HPDE6-E6E7 (cell line): ENCODE measurements around the gene LMO7.

Experiments used
- DNase-seq: peaks from one replicate; pipeline ENCODE4 v3.0.0; 2011; ENCODE audit warnings: missing footprints; ENCODE audit errors: extremely low spot score

Gene LMO7

GRCh38 chr13:75800545-75800944, 164.4 kb downstream of the LMO7 start:
- no peak for DNase-seq

GRCh38 chr13:75801388-75801945, 165.3 kb downstream of the LMO7 start:
- DNase-seq, result no peak

- DNase-seq, result no peak
Observed at GRCh38 chr13:75802161-75802560, 166.0 kb downstream of the LMO7 start.

- no peak for DNase-seq
Observed at GRCh38 chr13:75803164-75803611, 167.1 kb downstream of the LMO7 start.

GRCh38 chr13:75804054-75804453, 167.9 kb downstream of the LMO7 start:
- no peak for DNase-seq

GRCh38 chr13:75804605-75805004, 168.5 kb downstream of the LMO7 start:
- DNase-seq, result no peak

GRCh38 chr13:75806117-75806516, 170.0 kb downstream of the LMO7 start:
- DNase-seq, result no peak

- DNase-seq, result no peak
Observed at GRCh38 chr13:75811361-75811760, 175.2 kb downstream of the LMO7 start.

GRCh38 chr13:75811841-75812240, 175.7 kb downstream of the LMO7 start:
- DNase-seq, result no peak

GRCh38 chr13:75812751-75813181, 176.6 kb downstream of the LMO7 start:
- no peak for DNase-seq

GRCh38 chr13:75813323-75813722, 177.2 kb downstream of the LMO7 start:
- DNase-seq, result no peak

GRCh38 chr13:75818179-75818967, 182.2 kb downstream of the LMO7 start:
- no peak for DNase-seq

- no peak for DNase-seq
Observed at GRCh38 chr13:75818968-75819225, 182.8 kb downstream of the LMO7 start.

GRCh38 chr13:75825161-75825560, 189.0 kb downstream of the LMO7 start:
- DNase-seq, result no peak

- DNase-seq, result no peak
Observed at GRCh38 chr13:75825594-75825993, 189.5 kb downstream of the LMO7 start.

GRCh38 chr13:75826391-75826790, 190.3 kb downstream of the LMO7 start:
- DNase-seq, result no peak

GRCh38 chr13:75829830-75830229, 193.7 kb downstream of the LMO7 start:
- no peak for DNase-seq

- no peak for DNase-seq
Observed at GRCh38 chr13:75830842-75831241, 194.7 kb downstream of the LMO7 start.

- DNase-seq, result no peak
Observed at GRCh38 chr13:75831389-75831788, 195.3 kb downstream of the LMO7 start.

- DNase-seq, result no peak
Observed at GRCh38 chr13:75832812-75833211, 196.7 kb downstream of the LMO7 start.

- DNase-seq, result no peak
Observed at GRCh38 chr13:75836441-75836840, 200.3 kb downstream of the LMO7 start.

GRCh38 chr13:75838366-75839005, 202.4 kb downstream of the LMO7 start:
- DNase-seq, result no peak

GRCh38 chr13:75839406-75839805, 203.3 kb downstream of the LMO7 start:
- no peak for DNase-seq
